Fibroblast of lung (primary cell): ENCODE measurements around the gene R3HDML.

Experiments used
- CTCF ChIP-seq, 2 donors: IDR thresholded peaks in 1 of 2; conservative IDR thresholded peaks in 1 of 2; 1 replicate in 1 of 2; 2 replicates in 1 of 2; pipeline ENCODE4 v1.5.1; 2011 to 2012; ENCODE audit warnings: low read length in 2 of 2, control low read depth in 1 of 2, inconsistent platforms in 1 of 2, low read depth in 1 of 2, mild to moderate bottlenecking in 1 of 2
- EZH2 ChIP-seq: IDR thresholded peaks from 2 replicates; pipeline ENCODE4 v1.5.1; 2012; ENCODE audit warnings: low read length, control low read depth, mild to moderate bottlenecking; ENCODE audit errors: missing control alignments

- TF ChIP-seq CTCF (conservative IDR thresholded peaks at IDR 0.05 in 1 of 2, IDR thresholded peaks at IDR 0.05 in 1 of 2; ENCODE audit: low read depth in 1 of 2, low read length in 2 of 2) (no peak), EZH2 (no peak)
Measured at GRCh38 chr20:44309763-44310663, 26.8 kb upstream of the R3HDML start.
